Measurements from ENCODE around the gene TMEM109. TPM values are rescaled to one million over a fixed set of nuclear protein-coding genes. Genes with fewer than 3 reads are reported as not detected.

The TMEM109 gene
- polyA plus RNA-seq, 1 donor from 2014 or later: 1.8 TPM

DNA sequence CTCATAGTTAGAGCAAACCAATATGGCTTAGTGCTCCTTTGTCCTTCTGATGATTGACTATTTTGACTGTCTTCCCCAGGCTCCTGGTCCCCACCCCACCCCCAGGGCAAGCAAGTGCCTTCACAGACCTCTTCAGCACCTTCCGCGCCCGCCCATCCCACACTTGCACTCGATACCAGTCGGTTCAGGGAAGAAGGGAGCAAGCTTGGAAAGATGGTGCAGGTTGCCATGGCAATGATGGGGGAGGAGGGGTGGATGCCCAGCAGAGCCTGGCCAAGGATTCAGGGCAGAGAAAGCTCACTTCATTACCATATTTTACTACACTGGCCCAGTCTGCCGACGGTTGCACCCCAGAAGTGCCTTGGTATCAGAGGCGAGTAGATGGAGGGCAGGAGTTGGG, 12.5 kb downstream of the TMEM109 start:
- H3K9me2 ChIP-seq (ENCODE audit: insufficient read depth, low read length): no peaks in the 10 kb centered on the region
- peak overlapping the region; percentile 71 for H3K4me2 ChIP-seq (ENCODE audit: low read length)
- H3K9me3 ChIP-seq (ENCODE audit: low read length): no peaks in the 10 kb centered on the region
- H3K9ac ChIP-seq (ENCODE audit: low read length): no peak overlapping the region
- H3K79me2 ChIP-seq (replicated peaks; ENCODE audit: insufficient read depth, low read length): peaks cover 36% of the 10 kb centered on the region
- peak overlapping the region; percentile 82 for H3K4me3 ChIP-seq (ENCODE audit: low read length)
- no peaks in the 10 kb centered on the region for H3K27me3 ChIP-seq (ENCODE audit: insufficient read depth, low read depth, low read length)
- no peaks in the 10 kb centered on the region for H3F3A ChIP-seq (ENCODE audit: insufficient read depth, low read length, poor library complexity, severe bottlenecking)
- peaks cover 6% of the 10 kb centered on the region for H4K20me1 ChIP-seq (ENCODE audit: insufficient read depth)
- no peak overlapping the region for H3K27ac ChIP-seq (ENCODE audit: low read length)
- no peaks in the 10 kb centered on the region for H3K36me3 ChIP-seq (ENCODE audit: insufficient read depth, low read length)
- TF ChIP-seq EP300 (conservative IDR thresholded peaks at IDR 0.05; ENCODE audit: poor library complexity, severe bottlenecking) (no peak), POLR2AphosphoS5 (IDR thresholded peaks at IDR 0.05) (no peak), RAD21 (conservative IDR thresholded peaks at IDR 0.05) (no peak), TAF1 (IDR thresholded peaks at IDR 0.05; ENCODE audit: low read depth) (no peak), CTCF (IDR thresholded peaks at IDR 0.05; ENCODE audit: poor library complexity, severe bottlenecking) (no peak), SMC3 (conservative IDR thresholded peaks at IDR 0.05; ENCODE audit: poor library complexity) (no peak)
- H2AFZ ChIP-seq (ENCODE audit: low read depth, low read length): no peak overlapping the region

- Histone ChIP-seq H3K27me3 (ENCODE audit: insufficient read depth, low read depth, low read length) (no peaks in the 10 kb centered on the region), H3K9me2 (ENCODE audit: insufficient read depth, low read length) (no peaks in the 10 kb centered on the region), H3K27ac (ENCODE audit: low read length) (no peak overlapping the region), H4K20me1 (ENCODE audit: insufficient read depth) (peaks cover 6% of the 10 kb centered on the region), H3K9ac (ENCODE audit: low read length) (no peak overlapping the region), H3F3A (ENCODE audit: insufficient read depth, low read length, poor library complexity, severe bottlenecking) (no peaks in the 10 kb centered on the region), H2AFZ (ENCODE audit: low read depth, low read length) (no peak overlapping the region), H3K9me3 (ENCODE audit: low read length) (no peaks in the 10 kb centered on the region), H3K4me2 (ENCODE audit: low read length) (no peak overlapping the region), H3K79me2 (replicated peaks; ENCODE audit: insufficient read depth, low read length) (peaks cover 36% of the 10 kb centered on the region), H3K36me3 (ENCODE audit: insufficient read depth, low read length) (no peaks in the 10 kb centered on the region), H3K4me3 (ENCODE audit: low read length) (peak overlapping the region; percentile 82)
- TF ChIP-seq POLR2AphosphoS5 (IDR thresholded peaks at IDR 0.05) (no peak), CTCF (IDR thresholded peaks at IDR 0.05; ENCODE audit: poor library complexity, severe bottlenecking) (no peak), SMC3 (conservative IDR thresholded peaks at IDR 0.05; ENCODE audit: poor library complexity) (no peak), REST (IDR thresholded peaks at IDR 0.05; ENCODE audit: borderline replicate concordance) (no peak), TAF1 (IDR thresholded peaks at IDR 0.05; ENCODE audit: low read depth) (no peak), MXI1 (conservative IDR thresholded peaks at IDR 0.05; ENCODE audit: poor library complexity, severe bottlenecking) (no peak), EZH2 (IDR thresholded peaks at IDR 0.05; ENCODE audit: borderline replicate concordance, insufficient read depth, low read length, poor library complexity, severe bottlenecking) (no peak), RAD21 (conservative IDR thresholded peaks at IDR 0.05) (no peak), EP300 (conservative IDR thresholded peaks at IDR 0.05; ENCODE audit: poor library complexity, severe bottlenecking) (no peak)
Measured at GRCh38 chr11:60927061-60927592, 13.2 kb downstream of the TMEM109 start.

Measured in neural cell (in vitro differentiated cells).